ENCODE data around the gene ARG2. TPM values are rescaled to one million over a fixed set of nuclear protein-coding genes. Genes with fewer than 3 reads are reported as not detected.

Gene ARG2
- 1 to 10 TPM; 5.5 to 5.6 TPM for total RNA-seq

DNA sequence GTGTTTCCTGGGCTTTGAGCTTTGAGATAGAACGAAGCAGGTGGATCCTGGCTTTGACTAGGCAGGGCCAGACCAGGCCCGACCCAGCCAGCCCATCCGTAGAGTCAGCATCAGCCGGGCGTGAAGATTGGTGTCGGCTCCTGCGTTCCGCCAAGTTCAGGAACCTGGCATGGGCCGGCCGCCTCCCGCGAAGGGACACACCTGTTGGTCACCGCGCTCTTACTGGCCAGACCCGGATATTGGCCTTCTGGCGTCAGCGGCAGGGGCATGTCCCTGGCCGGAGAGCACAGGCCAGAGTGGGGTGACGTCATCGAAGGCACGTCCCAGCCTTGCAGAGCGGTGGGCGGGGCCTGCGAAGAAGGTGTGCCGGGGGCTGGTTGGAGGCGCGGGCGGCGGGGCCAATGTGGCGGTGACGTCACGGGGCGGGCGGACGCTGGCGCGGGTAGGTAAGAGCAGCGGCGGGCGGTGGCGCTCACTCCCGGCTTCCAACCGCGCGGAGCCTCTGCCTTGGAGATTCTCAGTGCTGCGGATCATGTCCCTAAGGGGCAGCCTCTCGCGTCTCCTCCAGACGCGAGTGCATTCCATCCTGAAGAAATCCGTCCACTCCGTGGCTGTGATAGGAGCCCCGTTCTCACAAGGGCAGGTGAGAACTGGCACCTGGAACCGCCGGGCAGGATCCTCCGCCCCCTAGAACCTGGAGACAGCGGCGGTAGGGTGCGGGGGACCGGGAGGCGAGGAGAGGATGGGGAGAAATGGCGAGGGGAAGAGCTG is at the start of gene ARG2:
TSS of gene ARG2 (plus strand) at position 475 of the 771 bp plus-strand sequence. CDS start at position 533, 58 bp downstream.
- ChIA-PET POLR2A (interaction anchor here (0.8 to 1.5 kb wide), 4 partner anchors 19 to 76 kb away, joined by 3 to 6 read pairs (median 3); partner anchors contain the start of genes PIGH and RDH11), CTCF (interaction anchor here (0.6 to 1.9 kb wide), 13 partner anchors 9 to 85 kb away, joined by 3 to 13 read pairs (median 4); partner anchors contain the start of genes PIGH and RDH11)

- ChIA-PET POLR2A (no interaction called here), CTCF (interaction anchor here (1.0 to 4.0 kb wide), 16 partner anchors 10 to 266 kb away, joined by 3 to 53 read pairs (median 5); partner anchors contain the start of gene TMEM229B)
Measured at GRCh38 chr14:67570453-67570852, 49.3 kb upstream of the ARG2 start.

DNA sequence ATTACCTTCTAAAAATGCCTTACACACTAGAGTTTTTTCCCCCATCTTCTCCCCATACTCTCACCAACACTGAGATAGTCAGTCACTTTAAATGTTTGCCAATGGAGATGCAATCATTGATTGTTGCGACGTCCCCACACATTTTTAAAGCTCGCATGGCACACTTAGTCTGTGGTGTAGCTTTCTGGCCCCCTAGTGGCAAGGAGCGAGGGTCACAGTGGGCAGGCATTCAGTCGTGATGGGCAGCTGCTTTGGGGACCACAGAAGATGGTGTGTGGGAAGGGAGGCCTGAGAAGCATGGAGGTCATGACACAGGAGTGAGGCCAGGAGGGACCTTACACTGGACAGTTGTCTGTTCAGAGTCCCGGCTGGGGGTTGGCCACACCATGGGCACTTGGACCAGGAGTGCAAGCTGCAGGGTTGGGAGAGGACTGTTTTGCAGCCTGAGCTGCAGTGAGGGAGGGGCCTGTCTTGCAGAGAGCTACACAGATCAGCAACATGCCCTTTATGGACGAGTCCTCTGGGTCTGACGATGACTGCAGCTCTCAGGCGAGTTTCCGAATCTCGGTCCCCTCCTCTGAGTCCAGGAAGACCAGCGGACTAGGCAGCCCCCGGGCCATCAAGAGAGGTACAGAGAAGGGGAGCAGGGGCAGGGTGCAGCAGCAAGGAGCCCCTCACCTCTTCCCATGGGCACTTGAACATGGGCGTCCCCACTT is 48.3 kb upstream of the ARG2 start:
- ChIA-PET POLR2A (interaction anchor here (1.2 kb wide), 1 partner anchor 143 kb away, joined by 3 read pairs; no protein-coding TSS in a partner anchor), CTCF (interaction anchor here (0.5 to 4.0 kb wide), 34 partner anchors 9 to 267 kb away, joined by 3 to 53 read pairs (median 3); partner anchors contain the start of gene TMEM229B)

DNA sequence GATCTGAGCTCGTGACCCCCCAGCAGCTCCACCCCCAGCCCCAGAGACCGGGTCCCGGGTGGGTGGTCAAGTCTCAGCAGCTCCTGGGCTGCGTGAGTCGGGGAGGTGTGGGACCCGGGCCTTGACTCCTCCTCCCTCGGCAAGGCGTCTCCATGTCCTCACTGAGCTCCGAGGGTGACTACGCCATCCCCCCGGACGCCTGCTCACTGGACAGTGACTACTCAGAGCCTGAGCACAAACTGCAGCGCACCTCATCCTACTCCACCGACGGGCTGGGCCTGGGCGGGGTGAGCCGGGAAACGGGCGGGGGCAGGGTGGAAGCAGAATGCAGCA is 47.8 kb upstream of the ARG2 start:
- ChIA-PET CTCF (interaction anchor here (0.5 to 4.0 kb wide), 24 partner anchors 9 to 191 kb away, joined by 3 to 53 read pairs (median 4); partner anchors contain the start of gene TMEM229B), POLR2A (interaction anchor here (1.2 kb wide), 1 partner anchor 144 kb away, joined by 3 read pairs; no protein-coding TSS in a partner anchor)

DNA sequence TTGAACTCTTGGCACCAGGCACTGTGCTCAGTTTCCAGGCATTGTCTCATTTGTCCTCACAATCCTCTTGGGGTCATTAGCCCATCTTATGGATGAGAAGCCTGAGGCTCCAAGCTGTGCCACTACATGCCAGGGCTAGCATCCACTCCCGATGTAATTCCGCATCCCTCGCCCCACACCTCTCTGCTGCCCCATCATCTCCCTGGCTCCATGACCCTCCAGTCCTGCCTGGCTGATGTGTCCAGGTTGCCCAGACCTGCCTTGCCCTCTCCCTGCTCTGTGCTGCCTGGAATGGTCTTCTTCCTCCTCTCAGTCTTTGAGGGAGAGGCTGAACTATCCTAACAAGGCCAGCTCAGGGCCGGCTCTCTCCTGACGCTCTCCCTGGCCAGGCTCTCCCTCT is 47.1 kb upstream of the ARG2 start:
- ChIA-PET POLR2A (no interaction called here), CTCF (interaction anchor here (1.3 to 4.0 kb wide), 4 partner anchors 41 to 192 kb away, joined by 3 to 53 read pairs (median 18); no protein-coding TSS in a partner anchor)

- ChIA-PET POLR2A (no interaction called here), CTCF (interaction anchor here (0.6 to 4.0 kb wide), 4 partner anchors 20 to 146 kb away, joined by 3 to 53 read pairs (median 16); partner anchors contain the start of gene PLEKHH1)
Measured at GRCh38 chr14:67573228-67574010, 46.3 kb upstream of the ARG2 start.

- POLR2A ChIA-PET = no interaction called here
Measured at GRCh38 chr14:67574156-67574555, 45.6 kb upstream of the ARG2 start.

GRCh38 chr14:67574806-67575205 is 44.9 kb upstream of the ARG2 start:
- CTCF ChIA-PET = no interaction called here
- POLR2A ChIA-PET = no interaction called here

More at GRCh38 chr14:67574156-67574555, 45.6 kb upstream of the ARG2 start:
- CTCF ChIA-PET = interaction anchor here (1.1 kb wide), 1 partner anchor 41 kb away, joined by 3 read pairs; the partner anchor contains the start of gene PLEKHH1

GRCh38 chr14:67575684-67576083 is 44.0 kb upstream of the ARG2 start:
- ChIA-PET POLR2A (no interaction called here), CTCF (interaction anchor here (1.6 kb wide), 1 partner anchor 149 kb away, joined by 5 read pairs; no protein-coding TSS in a partner anchor)

DNA sequence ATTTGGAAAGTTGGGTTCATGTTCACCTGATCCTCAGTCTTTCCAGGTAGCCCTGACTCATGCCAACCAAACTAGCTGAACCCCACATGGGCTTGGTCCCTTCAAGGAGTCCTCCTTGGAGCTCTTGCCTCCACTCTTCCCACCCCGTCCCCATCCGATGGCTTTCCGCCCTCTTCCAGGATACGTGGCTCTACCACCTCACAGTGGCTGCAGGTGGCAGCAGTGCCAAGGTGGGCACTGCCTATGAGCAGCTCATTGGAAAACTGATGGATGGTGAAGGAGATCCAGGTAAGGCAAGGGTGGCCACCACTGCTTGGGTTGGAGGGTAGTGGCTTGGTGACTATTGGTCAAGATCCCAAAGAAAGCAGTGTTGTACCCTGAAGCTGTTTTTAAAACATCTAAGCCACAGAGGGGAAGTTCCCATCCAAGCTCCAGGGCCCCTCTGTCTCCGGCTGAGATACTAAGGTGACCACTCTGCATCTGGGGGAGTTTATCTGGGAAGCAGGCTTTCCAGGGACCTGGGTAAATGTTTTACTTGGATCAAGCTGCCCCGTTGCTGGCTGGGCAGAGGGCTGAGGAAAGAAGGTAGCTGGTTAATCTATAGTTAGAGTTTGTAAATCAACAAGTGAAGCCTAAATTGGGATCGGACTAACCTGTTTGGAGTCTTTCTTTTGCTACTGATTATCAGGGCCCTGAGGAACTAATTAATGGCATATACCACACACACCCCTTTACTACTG is 43.3 kb upstream of the ARG2 start:
- ChIA-PET CTCF (interaction anchor here (1.6 kb wide), 1 partner anchor 149 kb away, joined by 5 read pairs; no protein-coding TSS in a partner anchor), POLR2A (no interaction called here)

DNA sequence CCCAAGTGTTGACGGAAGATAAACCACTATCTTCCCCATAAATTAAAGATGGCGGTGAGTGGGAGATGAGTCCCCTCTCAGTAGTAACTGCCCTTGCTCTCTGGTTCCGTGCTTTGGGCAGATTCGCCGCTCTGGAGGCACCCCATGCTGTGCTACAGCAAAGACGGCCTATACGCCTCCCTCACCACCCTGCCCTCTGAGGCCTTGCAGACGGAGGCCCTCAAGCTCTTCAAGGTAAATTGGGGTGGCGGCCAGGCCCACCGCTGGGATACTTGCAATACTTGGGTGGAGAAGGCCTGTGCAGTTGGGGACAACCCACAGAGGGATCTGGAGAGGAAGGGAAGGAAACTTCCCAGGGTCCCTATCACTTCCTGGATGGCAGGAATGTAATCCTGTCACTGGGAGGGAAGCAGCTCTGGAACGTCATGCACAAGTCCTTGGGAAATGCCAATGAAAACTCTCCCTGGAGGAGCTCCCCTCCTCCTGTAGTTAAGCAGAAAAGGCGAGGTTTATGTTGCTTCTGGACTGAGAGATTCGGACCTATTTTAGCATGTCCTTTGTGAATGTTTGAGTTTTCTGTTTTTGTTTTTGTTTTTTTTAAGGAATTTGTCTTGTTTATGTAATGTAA is 42.4 kb upstream of the ARG2 start:
- CTCF ChIA-PET = interaction anchor here (0.6 to 1.2 kb wide), 2 partner anchors 113 to 150 kb away, joined by 3 read pairs; no protein-coding TSS in a partner anchor
- POLR2A ChIA-PET = no interaction called here

GRCh38 chr14:67577909-67578749 is 41.6 kb upstream of the ARG2 start:
- ChIA-PET CTCF (interaction anchor here (1.1 to 1.2 kb wide), 2 partner anchors 16 to 151 kb away, joined by 3 read pairs; no protein-coding TSS in a partner anchor), POLR2A (no interaction called here)

- POLR2A ChIA-PET = no interaction called here
- CTCF ChIA-PET = interaction anchor here (1.1 kb wide), 1 partner anchor 17 kb away, joined by 3 read pairs; no protein-coding TSS in a partner anchor
Measured at GRCh38 chr14:67579040-67579439, 40.7 kb upstream of the ARG2 start.

DNA sequence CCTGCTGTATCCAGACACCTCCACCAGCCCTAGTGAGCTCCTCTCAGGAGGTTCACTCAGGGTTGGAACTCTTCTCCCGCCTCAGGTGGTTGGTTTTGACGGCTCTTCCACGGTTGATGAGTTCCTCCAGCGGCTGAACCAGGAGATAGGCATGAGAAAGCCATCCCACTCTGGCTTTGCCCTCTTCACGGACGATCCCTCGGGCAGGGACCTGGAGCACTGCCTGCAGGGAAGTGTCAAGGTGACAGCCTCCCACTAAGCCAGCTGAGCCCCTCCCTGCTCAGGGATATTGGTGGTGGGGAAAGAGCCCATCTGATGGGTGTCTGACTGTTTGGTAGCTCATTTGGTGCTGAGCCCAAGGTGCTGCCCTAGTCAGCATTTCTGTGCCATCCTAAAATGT is 40.1 kb upstream of the ARG2 start:
- CTCF ChIA-PET = interaction anchor here (0.9 kb wide), 1 partner anchor 53 kb away, joined by 3 read pairs; no protein-coding TSS in a partner anchor
- POLR2A ChIA-PET = interaction anchor here (0.5 kb wide), 1 partner anchor 20 kb away, joined by 3 read pairs; no protein-coding TSS in a partner anchor

DNA sequence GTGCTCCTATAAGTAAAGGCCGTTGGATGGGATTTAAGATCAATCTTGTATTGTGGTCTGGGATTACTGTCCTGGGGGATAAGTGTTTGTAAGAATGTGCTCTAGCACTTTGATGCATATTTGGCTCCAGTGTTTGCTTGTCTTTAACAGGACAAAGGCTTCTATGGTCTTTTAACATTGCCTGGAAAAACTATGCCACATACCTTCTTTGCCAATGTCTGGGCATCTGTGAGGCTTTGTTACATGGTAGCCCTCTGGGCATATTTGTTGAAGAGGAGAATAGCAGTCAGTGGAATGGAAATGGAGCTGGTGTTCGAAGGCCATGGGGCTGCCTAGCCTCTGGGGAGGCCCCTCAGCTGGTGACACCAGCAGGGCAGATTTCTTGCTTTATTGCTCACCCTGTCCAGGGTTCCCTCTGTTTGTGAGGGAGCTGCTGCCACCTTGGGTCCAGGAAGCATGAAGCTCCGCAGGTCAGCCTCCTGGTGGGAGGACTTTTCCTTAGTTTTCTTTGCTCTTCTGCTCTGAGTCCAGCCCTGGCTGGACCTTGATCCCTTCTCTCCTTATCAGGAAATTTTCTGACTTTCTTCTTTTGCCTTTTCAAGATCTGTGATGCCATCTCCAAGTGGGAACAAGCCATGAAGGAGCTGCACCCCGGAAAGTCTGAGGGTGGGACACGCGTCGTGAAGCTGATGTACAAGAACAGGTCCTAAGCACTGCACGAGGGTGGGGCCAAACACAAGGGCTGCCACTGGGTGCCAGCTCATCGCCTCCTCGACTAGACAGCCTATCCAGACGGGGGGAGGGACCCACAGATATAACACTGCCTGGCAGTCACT is 39.2 kb upstream of the ARG2 start:
- CTCF ChIA-PET = interaction anchor here (0.9 to 1.3 kb wide), 4 partner anchors 9 to 153 kb away, joined by 3 to 5 read pairs (median 4); no protein-coding TSS in a partner anchor
- POLR2A ChIA-PET = no interaction called here

GRCh38 chr14:67581643-67582042 is 38.1 kb upstream of the ARG2 start:
- ChIA-PET POLR2A (no interaction called here), CTCF (no interaction called here)

Data from activated CD8-positive, alpha-beta memory T cell treated with anti-CD3 and anti-CD28 coated beads for 36 hours (primary cell).